ENCODE data around the gene LRRC28.
A peak's percentile ranks its signal among the peaks of the same experiment; 100 is the strongest.
"Not testable (repeated sequence)": the region's sequence is repeated elsewhere in the genome, so short reads cannot be mapped to it uniquely, and the experiment has no call there.

Gene LRRC28

DNA sequence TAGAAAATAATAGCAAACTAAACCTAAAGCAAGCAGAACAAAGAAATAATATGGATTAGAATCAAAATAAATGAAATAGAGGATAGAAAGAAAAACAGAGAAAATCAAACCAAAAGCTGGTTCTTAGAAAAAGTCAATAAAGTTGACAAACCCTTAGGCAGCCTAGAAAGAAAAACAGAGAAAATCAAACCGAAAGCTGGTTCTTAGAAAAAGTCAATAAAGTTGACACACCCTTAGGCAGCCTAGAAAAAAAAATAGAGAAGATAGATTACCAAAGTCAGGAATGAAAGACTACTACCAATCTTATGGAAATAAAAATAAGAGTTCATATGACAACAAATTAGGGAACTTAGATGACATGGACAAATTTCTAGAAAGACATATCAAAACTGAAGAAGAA, 142.4 kb downstream of the LRRC28 start:
- no peak for DNase-seq (ENCODE audit: low spot score)

DNA sequence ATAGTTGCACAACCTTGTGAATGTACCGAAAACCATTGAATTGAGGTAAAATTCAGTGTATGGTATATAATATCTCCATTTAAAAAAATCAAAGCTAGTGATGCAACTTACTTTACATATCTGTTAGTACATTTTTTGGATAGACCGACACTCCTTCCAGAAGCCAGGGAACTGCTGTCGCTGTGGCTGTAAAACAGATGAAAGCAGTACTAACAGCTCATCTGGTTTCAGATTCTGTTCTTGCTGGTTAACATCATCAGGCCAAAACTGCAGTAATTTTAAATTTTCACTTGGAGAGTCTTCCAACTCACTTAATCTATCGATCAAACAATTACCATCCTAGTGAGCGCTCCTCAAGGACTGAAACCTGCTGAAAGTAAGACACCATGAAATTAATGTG, 145.1 kb downstream of the LRRC28 start:
- DNase-seq (ENCODE audit: low spot score), result no peak

DNA sequence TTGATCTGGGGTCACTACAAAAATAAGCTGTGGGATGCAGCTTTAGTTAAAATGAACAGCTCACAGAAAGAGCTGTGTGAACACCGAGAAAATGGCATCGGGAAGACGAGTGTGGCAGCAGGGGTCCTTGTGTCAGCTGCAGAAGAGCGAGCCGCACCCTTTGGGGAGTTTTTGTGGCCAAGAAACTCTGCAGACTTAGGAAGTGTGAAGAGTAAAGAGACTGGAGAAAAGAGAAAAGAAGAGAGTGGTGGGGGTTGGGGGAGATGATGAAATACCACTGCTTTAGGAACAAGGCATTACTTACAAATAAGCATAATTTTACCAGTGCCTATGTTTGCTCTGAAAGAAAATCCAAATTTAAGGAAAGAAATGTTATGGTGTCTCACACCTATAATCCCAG, 147.8 kb downstream of the LRRC28 start:
- DNase-seq (ENCODE audit: low spot score), result no peak

DNA sequence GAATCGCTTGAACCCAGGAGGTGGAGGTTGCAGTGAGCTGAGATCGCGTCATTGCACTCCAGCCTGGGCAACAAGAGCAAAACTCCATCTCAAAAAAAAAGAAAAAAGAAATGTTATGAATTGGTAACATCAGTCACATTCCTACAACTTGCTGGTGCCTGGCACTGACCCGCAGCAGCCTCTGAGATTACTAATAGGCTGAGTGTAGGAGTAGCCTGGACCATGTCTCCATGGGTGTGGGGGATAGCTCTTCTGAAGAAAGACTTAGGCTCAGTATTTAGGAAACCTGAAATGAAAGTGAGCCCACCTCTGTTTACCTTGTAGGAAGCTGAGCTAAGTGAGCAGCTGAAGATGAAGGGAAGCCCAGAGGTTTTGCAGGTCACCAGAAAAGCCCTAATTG, 148.3 kb downstream of the LRRC28 start:
- no peak for DNase-seq (ENCODE audit: low spot score)

DNA sequence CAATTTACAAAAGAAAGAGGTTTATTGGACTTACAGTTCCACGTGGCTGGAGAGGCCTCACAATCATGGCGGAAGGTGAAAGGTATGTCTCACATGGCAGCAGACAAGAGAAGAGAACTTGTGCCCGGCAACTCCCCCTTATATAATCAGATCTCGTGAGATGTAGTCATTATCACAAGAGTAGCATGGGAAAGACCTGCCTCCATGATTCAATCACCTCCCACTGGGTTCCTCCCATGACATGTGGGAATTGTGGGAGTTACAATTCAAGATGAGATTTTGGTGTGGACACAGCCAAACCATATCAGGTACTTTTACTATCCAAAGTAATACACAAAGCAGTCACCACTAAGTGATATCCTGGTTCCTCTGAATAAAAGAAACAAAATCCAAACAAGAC, 149.9 kb downstream of the LRRC28 start:
- not testable (repeated sequence) for DNase-seq (ENCODE audit: low spot score)

DNA sequence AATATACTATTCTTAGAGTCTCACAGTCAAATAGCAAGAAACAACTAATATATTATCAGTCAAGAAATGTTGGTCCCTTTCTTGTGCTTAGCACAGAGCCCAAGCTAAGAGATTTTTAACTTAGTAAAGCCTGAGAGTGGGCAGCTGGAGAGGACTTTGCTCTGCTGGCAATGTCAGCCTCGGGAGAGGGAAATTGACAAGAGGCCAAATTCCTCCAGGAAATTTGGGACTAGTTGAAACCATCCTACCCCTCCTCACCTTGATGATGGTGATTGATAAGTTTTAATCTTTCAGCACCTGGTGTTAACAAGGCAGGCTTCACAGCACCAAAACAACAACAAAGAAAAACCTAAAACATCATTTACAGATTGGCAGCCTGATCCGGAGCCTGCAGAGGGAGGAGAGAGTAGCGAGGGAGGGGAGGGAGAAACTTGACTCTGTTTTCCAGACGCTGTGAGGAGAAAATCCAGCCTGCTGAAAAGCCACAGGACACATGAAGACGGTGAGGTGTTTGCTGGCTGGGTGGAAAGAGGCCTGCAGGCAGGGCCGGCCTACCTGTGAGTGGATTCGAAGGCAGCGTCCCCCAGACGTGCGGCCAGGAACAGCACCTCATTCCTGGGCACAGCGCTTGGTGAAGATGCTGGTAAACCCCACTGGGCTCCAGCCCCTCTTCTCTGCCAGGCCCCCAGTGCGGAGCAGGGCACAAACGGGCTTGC, 150.9 kb downstream of the LRRC28 start:
- DNase-seq (ENCODE audit: low spot score), result no peak

DNA sequence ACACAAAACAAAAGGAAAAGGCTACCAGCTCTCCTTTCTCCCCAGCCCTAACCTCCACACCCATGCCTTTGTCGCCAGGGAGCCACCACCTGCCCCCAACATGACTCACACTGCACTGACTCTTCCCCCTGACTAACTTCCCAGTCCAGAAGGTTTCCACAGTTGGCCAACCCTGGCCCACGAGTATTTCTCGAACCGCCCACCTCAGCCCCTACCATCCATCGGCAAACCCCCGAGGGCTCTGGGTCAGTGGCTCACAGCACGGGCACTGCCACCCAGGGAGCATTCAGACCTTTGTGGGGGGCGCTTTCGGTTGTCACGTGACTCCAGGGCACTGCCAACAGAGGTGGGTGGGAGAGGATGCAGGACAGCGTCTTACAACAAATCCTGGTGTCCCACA, 152.3 kb downstream of the LRRC28 start:
- no peak for DNase-seq (ENCODE audit: low spot score)

DNA sequence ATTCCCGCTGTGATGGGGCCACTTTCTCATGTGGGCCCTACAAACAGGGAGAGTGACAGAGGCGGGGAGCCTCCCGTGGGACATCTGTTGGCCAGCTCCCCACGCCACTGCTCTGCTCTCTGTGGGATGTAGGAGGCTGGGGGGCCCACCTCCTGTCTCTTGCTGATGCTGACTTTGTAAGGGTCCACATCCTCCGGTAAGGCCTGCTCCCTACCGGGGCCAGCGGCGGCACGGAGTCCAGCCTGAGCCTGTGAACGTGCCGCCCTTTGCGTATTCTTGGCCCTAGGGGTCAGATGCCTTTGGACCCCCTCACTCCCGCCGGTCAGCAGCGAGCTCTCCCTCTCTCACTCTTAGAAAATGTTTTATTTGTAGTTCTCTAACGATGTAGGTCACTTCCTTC, 153.2 kb downstream of the LRRC28 start:
- no peak for DNase-seq (ENCODE audit: low spot score)

DNA sequence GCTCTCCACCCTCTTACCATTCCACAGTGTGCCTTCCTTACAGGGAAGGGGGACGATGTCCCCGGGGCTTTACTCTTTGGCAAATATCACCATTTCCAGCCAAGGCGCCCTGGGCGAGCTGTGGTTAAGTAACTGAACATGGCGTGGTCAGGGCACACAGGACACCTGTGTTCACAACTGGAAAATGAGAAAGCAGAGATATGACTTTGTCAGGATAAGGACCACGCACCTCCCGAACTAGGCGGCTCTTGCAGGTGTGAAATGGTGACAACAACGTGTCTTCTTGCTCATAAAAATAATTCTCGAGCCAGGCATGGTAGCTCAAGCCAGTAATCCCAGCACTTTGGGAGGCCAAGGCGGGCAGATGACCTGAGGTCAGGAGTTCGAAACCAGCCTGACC, 154.8 kb downstream of the LRRC28 start:
- no peak for DNase-seq (ENCODE audit: low spot score)

DNA sequence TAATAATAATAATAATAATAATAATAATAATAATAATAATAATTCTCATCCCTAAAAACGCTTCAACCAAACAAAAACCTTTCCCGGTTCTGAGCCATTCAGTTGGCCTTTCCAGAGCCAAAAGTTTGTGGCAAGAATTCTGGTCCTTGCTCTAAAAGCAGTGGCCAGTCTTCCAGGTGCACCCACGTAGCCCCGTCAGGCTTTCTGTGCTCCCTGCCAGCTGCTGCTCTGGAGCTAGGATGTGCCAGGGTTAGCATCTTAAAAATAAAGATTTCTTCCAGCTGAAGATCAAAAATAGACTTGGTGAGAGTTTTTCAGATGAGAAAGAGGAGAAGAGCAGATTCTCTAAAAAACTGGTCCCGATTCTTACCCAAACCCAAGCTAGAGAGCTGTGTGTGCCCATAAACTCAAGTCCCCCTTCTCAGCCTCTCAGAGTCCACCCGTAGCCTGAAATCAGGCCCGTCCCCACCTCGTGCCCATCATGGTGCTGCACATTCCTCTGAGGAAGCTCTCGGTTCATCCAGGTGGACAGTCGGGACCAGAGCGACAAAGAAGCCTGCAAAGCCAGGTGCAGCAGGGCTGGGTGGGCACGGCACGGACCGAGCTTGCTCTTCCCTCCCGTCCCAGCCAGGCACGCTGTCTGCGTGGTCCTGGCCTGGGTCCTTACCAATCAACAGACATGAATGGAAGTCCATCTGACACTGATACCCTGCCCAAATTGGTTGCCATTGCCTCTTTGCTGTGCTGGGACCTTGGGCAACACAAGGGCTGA, 155.6 kb downstream of the LRRC28 start:
- DNase-seq (ENCODE audit: low spot score), result no peak

DNA sequence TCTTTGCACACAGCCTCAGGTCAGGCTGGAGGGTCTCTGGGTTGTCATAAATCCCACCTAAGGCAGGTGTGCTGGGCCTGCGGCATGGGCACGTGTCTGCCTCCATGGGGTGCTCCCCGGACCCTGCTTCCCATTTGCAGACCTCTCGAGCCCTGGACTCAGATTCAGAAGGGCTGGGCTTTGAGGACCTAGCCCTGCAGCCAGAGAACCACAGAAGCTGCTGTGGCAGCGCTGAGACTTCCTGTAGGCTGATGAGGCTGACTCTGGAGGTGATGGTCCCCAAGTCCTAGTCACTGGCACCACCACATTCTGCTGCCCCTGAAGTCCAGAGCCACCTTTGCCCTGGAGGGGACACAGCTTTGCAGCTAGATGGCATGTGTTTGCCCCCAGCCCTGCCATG, 156.4 kb downstream of the LRRC28 start:
- no peak for DNase-seq (ENCODE audit: low spot score)

DNA sequence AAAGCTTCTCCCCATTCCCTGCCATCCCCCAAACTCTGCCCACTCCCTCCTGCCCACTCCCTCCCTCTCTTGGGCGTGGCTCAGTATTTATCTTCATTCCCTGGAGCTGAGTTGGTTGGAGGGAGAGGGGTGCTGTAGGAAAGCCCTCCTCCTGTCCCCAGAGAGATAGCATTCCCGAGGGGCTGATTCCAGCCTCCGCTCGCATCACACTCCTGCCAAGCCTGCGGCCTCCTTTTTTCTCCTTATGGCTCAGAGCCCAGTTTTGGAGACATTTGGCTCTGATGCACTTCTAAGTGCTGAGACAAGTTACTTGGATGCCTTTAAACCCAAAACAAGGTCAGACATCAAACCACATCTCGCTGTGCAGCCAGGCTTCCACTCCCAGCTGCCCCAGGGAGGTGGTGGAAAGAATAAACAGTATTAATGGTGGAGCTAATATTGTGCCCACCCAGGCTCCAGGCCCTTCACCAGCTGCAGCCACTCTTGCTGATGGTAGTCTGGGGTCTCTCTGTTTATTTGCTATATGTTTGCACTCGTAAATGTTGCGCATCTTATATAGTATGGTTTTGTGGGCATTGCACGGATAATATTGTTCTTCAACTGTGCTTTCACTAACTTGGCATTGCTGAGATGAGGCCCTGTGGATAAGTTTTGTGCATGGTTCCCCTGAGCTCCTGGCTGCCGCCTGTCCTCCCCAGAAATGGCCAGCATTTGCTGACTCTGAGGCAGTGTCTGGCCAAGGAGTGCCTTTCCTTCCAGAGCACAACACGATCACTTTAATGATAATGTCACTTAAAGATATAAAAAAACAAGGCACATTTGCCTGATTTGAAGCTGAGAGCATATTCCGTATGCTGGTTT, 157.2 kb downstream of the LRRC28 start:
- no peak for DNase-seq (ENCODE audit: low spot score)

DNA sequence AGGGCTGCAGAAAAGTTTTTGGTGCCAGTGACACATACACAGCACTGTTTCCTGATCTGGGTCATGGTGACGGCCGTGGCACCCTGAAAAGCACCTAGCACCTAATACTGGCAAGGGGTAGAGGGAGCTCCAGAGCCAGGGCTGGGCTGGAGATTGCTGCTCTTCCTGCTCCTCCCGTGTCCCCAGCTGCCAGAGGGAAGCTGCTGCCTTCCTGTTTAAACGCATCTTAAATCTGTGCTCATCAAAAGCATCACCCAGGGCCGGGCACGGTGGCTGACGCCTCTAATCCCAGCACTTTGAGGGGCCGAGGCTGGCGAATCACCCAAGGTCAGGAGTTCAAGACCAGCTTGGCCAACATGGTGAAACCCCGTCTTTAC, 157.8 kb downstream of the LRRC28 start:
- DNase-seq (ENCODE audit: low spot score), result peak; percentile 71

DNA sequence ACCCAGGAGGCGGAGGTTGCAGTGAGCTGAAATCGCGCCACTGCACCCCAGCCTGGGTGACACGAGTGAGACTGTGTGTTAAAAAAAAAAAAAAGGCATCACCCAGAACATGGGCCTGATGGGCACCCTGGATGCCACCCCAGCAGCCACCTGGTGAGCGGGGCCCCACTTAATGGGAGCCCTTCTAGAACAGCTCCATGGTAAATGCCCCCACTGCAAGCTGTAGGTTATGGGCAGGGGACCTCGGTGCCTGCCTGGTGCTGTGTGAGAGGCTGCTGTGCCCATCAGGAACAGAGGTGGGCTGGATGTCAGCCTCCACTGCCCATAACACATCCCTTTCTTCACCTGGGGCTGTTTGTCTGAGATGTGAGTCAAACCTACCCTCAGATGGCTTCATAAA, 158.3 kb downstream of the LRRC28 start:
- no peak for DNase-seq (ENCODE audit: low spot score)

DNA sequence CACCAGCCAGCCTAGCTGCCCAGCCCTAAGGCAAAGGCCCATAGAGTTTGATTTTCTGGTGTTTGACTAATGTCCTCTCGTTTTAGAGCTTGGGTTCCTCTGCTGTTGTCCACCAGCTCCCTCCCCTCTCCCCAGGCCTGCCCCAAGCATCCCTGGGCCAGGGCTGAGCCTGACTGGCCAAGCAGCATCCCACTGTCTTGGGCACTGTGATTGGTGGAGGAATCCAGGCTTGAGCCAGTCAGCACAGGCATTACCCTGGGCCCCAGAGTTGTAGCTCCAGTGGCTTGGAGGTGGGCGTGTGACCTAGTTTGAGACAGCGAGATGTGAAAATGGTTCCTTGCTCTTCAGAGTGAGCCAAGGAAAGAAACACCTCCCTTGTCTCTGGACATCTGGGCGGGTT, 159.2 kb downstream of the LRRC28 start:
- DNase-seq (ENCODE audit: low spot score), result peak; percentile 39

DNA sequence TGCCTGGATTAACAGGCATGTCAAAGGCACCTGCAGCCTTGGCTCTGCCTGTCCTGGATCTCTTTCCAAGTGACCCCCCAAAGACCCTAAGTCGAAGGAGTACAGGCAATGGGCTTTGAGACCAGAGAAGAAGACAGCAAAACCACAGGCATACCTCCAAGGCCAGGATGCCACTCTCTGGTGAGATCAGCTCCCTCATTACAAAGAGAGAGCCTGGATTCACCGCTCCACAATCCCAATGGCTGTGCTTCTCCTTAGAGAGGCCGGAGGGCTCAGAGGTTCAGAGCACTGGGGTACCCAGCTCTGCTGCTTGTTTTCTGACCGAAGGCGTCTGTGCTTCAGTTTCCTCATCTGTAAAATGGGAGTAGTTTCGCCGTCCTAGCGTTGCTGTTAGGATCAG, 160.0 kb downstream of the LRRC28 start:
- DNase-seq (ENCODE audit: low spot score), result no peak

DNA sequence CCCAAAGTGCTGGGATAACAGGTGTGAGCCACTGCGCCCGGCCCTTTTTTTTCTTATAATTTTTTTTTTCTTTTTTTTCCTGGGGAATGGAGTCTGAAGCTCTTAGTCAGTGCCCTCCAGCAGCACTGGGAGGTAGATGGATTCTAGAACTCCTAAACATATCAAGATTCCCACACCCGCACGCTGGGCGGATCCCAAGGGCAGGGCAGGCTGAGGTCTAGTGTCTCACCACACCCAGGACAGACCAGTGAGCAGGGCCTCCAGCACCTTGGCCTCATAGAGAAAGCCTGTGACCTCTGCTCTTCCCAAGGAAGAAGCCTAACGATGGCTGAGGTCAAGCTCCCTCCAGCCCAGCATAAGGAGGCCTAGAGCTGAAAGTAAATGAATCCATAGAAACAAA, 160.8 kb downstream of the LRRC28 start:
- DNase-seq (ENCODE audit: low spot score), result no peak

DNA sequence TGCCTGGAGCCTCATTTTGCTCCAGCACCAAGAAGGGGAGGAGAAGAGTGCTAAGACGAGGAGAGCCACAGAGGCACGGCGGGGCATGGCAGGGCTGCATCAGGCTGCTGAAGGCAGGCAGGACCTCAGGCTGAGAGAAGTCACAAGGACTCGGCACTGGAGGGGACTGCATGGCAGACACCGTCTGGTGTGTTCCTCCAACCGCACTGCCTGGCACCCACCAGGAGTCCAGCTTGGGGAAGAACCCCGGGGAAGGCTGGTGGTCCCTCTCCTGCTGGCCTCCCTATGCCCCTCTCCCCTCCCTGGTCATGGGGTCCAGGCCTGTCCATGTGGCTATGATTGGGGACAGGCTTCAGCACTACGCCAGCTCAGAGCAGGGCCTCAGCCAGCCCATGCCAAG, 161.3 kb downstream of the LRRC28 start:
- no peak for DNase-seq (ENCODE audit: low spot score)

DNA sequence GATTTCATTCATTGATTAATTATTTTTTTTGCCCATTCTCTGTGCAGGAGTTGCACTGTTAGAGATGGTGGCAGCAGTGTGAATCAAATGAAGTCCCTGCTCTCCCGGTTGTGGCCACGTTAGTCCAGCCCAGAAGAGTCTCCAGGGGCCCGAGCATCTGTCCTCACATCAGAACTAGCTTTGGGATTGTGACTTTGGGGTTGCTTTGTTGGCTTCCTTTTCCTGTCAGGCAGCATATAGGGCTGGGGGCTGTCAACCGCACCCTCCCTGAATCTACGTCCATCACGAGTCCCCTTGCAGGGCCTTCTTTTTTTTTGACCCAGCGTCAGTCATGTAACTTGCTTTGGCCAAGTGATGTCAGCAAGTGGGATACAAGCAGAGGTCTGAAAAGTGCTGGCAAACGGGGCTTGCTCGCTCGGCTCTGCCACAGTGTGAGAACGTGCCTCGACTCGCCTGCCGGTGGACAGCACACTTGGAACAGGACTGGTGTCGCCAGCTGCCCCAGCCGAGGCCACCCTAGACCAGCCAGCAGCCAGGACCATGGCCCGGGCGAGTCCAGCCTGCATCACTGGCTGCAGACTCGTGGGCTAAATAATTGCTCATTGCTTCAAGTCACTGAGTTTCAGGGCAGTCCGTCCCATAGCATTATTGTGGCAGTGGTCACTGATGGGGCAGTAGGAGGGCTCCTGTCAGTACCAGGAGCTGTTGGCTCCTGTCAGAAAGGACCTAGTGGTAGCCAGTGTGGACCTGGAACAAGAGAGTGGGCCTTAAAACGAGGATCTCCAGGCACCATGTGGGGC, 162.9 kb downstream of the LRRC28 start:
- no peak for DNase-seq (ENCODE audit: low spot score)

DNA sequence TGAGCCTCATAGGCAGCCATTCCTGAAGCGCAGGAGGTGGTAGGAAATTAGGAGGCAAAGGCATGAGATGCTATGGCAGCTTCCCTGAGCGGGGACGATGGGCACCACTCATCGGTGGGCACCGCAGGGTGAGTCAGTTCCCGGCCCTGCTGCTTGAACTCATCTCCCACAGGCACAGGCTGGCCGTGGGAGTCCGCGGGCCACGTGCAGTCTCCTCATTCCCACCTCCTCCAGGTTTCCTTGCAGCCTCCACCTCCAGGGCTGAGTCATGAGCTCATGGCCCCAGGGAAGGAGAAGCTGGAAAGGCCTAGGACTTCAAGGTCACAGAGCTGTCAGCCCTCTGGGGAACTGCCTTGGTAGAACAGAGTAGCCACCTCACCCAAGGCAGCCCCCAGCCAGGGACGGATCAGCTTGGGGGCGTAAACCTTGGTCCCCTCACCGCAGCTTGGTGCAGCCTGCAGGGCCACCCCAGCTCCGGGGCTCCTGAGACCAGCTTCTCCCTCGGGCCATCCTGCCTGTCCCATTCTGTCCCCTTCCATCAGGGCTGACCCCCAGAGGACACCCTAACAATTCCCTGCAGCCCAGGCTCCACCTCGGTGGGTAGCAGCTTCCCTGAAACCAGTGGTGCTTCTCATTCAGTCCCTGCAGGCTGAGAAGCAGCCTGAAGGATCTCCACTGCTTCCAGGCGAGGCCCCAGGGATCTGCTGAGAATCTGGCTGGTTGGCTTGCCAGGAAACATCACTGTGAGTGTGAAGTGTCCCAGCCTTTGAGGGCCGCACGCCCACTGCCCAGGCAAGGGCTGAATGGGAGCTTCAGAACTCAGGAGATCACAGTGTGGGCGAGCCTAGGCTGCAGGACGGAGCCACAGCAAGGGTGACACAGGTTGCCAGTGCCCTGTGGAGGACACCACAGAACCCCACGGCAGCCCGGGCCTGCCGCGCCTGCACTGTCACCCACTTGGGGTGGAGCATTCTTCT, 163.8 kb downstream of the LRRC28 start:
- DNase-seq (ENCODE audit: low spot score), result no peak

Data from SK-N-DZ (cell line).